Endothelial cell (in vitro differentiated cells): Measurements from ENCODE around the gene RNF123. TPM values are rescaled to one million over a fixed set of nuclear protein-coding genes. Genes with fewer than 3 reads are reported as not detected.

Experiments
- DNase-seq: peaks from one replicate; pipeline ENCODE4 v3.0.0; 2021; ENCODE audit warnings: low spot score
- H3K27ac Mint-ChIP-seq: one replicate; pipeline ENCODE4 v1.8.0; 2021; ENCODE audit warnings: mixed read lengths, inconsistent platforms; ENCODE audit not compliant: unreplicated experiment
- H3K27me3 Mint-ChIP-seq: one replicate; pipeline ENCODE4 v1.8.0; 2021; ENCODE audit warnings: mild to moderate bottlenecking, moderate library complexity, mixed read lengths, inconsistent platforms; ENCODE audit not compliant: unreplicated experiment
- H3K36me3 Mint-ChIP-seq: one replicate; pipeline ENCODE4 v1.8.0; 2021; ENCODE audit warnings: mild to moderate bottlenecking, low read depth, mixed read lengths, inconsistent platforms; ENCODE audit not compliant: unreplicated experiment
- H3K4me1 Mint-ChIP-seq: one replicate; pipeline ENCODE4 v1.8.0; 2021; ENCODE audit warnings: mild to moderate bottlenecking, mixed read lengths, inconsistent platforms; ENCODE audit not compliant: unreplicated experiment
- H3K4me3 Mint-ChIP-seq: one replicate; pipeline ENCODE4 v1.8.0; 2021; ENCODE audit warnings: mild to moderate bottlenecking, mixed read lengths, inconsistent platforms; ENCODE audit not compliant: unreplicated experiment
- H3K9me3 Mint-ChIP-seq: one replicate; pipeline ENCODE4 v1.8.0; 2021; ENCODE audit warnings: mixed read lengths, inconsistent platforms; ENCODE audit not compliant: unreplicated experiment
- total RNA-seq: library from RNA; stranded (reverse); fragmentation: NEBNext Ultra II Directional; extraction: Animal tissue kit (Norgen Biotek cat#: 25700); gene quantifications from one replicate; pipeline ENCODE4 v1.2.1, GENCODE V29; 2021; ENCODE audit not compliant: unreplicated experiment
- TF ChIP-seq, protein P1 (sequence below): fragments of 200-600 bp; sonication (generic); IDR thresholded peaks from one replicate; pipeline ENCODE4 v1.5.0; 2021; ENCODE audit warnings: antibody characterized with exemption; ENCODE audit not compliant: unreplicated experiment

Gene RNF123
- total RNA-seq, 1 donor from 2014 or later: 42.3 TPM

DNA sequence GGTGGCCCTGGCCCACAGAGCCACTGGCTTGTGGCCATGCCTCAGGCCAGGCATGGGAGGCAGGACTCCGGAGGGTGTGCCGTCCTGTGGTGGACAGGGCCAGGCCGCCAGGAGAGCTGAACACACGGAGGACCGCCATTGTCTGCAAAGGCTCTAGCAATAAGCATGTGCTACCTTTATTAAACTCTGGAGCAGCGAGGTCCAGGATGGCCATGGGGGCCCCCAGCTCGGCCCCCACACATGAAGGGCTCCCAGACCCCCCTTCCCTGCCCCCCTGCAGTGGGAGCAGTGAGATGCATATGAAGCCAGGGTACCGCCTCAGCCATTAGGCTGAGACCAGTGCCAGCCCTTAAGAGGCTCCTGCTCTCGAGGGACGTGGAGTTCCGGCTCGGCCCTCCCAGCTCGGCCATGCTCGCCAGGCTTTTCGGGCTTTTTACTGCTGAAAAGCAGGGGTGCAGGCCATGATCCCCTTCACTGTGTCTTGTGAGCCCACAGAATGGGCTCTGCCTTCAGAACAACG lies 27.4 kb downstream of the RNF123 start:
- no peaks in the 10 kb centered on the region for H3K9me3 Mint-ChIP-seq
- peaks cover 10% of the 10 kb centered on the region for H3K4me1 Mint-ChIP-seq
- H3K27ac Mint-ChIP-seq: no peak overlapping the region
- DNase-seq: no peak
- peaks cover 14% of the 10 kb centered on the region for H3K27me3 Mint-ChIP-seq
- TF ChIP-seq, protein P1, sequence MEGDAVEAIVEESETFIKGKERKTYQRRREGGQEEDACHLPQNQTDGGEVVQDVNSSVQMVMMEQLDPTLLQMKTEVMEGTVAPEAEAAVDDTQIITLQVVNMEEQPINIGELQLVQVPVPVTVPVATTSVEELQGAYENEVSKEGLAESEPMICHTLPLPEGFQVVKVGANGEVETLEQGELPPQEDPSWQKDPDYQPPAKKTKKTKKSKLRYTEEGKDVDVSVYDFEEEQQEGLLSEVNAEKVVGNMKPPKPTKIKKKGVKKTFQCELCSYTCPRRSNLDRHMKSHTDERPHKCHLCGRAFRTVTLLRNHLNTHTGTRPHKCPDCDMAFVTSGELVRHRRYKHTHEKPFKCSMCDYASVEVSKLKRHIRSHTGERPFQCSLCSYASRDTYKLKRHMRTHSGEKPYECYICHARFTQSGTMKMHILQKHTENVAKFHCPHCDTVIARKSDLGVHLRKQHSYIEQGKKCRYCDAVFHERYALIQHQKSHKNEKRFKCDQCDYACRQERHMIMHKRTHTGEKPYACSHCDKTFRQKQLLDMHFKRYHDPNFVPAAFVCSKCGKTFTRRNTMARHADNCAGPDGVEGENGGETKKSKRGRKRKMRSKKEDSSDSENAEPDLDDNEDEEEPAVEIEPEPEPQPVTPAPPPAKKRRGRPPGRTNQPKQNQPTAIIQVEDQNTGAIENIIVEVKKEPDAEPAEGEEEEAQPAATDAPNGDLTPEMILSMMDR: no peak
- H3K36me3 Mint-ChIP-seq: no peaks in the 10 kb centered on the region
- no peak overlapping the region for H3K4me3 Mint-ChIP-seq

DNA sequence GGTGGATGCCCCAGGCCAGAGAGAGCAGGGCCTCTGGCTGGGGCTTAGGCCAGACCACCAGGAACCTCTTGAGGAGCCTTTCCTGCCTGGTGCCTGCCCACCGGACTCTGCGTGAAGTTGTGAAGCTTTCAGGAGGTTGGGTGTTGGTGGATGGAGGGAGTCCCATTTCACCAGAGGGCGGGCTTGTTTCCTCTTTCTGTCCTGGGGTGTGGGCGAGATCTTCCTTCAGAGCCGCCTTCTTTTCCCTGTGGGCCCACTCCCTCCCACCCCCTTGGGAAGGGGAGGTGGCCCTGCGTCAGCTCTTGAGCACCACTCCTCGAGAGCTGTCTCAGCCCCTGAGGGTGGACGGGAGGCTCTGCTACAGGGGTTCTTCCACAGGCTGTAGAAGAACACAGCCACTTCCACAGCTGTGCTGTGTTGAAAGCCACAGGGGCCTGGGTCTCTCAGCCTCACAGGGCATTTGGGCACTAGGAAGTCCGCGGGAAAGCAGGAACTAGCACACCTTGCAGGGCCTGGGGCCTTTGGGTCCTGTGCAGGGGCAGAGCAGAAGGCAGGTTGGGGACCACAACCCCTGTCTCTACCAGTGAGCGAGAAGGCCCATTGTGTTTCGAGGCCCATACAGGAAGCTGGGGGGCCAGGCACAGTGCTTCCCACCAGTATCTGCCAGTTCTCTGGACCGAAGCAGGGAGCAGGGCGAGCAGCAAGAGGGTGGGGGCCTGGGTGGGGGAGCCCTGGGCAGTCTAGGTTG lies 28.0 kb downstream of the RNF123 start:
- TF ChIP-seq, protein P1: no peak
- H3K4me3 Mint-ChIP-seq: no peak overlapping the region
- H3K27ac Mint-ChIP-seq: no peak overlapping the region
- H3K27me3 Mint-ChIP-seq: peaks cover 14% of the 10 kb centered on the region
- DNase-seq: no peak
- no peaks in the 10 kb centered on the region for H3K9me3 Mint-ChIP-seq
- H3K36me3 Mint-ChIP-seq: peaks cover under 1% of the 10 kb centered on the region
- peaks cover 10% of the 10 kb centered on the region for H3K4me1 Mint-ChIP-seq

DNA sequence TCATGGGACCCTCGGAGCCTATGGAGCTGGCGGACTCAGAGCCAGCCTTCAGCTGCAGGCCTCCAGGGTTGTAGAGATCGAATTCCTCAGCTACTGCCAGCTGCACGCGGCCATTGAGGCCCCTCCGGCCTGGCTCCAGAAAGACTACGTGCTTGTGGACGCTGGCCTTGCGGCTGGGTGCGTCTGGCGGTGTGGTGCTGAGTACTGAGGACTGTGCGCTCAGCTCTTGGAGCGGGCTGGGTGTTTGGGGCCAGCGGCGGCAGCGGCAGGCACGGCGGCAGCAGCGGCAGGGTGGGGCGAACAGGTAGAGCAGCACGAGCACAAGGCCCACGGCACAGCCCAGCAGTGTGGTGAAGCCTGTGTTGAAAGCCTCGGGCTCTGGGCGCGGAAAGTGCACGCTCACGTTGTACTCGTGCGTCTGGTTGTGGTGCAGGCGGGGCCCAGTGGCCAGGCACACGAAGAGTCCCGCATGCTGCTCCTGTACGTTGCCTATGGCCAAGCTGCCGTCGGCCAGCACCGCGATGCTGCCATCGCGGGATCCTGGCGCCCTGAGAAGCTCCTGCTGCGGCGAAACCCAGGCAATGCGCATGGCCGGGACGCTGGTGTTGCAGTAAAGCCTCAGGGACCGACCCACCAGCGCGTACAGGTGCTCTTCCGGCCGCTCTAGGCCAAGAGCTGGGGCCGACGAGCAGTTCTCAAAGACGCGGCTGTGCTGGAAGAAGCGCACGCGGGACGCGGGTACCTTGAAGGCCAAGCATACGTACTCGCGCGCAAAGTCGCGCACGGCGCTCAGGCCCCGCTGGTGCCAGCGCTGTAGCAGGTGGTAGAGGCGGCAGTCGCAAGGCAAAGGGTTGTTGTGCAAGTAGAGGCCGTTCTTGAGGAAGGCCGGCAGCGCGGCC lies 28.9 kb downstream of the RNF123 start:
- peak overlapping the region; percentile 80 for H3K4me3 Mint-ChIP-seq
- H3K27me3 Mint-ChIP-seq: peaks cover 19% of the 10 kb centered on the region
- TF ChIP-seq, protein P1: no peak
- peak overlapping the region; percentile 31 for H3K27ac Mint-ChIP-seq
- H3K9me3 Mint-ChIP-seq: no peaks in the 10 kb centered on the region
- DNase-seq: no peak
- H3K36me3 Mint-ChIP-seq: peaks cover 4% of the 10 kb centered on the region
- peaks cover 14% of the 10 kb centered on the region for H3K4me1 Mint-ChIP-seq

DNA sequence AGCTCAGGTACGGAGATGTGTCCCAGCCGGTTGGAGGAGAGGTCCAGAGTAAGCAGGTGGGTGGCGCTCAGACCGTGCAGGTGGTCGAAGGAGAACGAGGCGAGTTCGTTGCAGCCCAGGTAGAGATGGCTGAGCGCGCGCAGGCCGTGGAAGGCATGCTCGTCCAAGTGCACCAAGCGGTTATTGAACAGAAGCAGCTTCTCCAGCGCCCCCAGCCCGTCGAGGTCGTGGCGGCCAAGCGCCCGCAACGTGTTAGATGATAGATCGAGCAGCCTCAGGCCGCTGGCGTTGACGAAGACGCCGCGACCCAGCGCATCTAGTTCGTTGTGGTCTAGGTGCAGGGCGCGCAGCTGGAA lies 29.5 kb downstream of the RNF123 start:
- peaks cover 4% of the 10 kb centered on the region for H3K36me3 Mint-ChIP-seq
- TF ChIP-seq, protein P1: no peak
- peak overlapping the region; percentile 31 for H3K27ac Mint-ChIP-seq
- DNase-seq: peak; percentile 35
- H3K4me3 Mint-ChIP-seq: peak overlapping the region; percentile 80
- no peaks in the 10 kb centered on the region for H3K9me3 Mint-ChIP-seq
- H3K27me3 Mint-ChIP-seq: peaks cover 21% of the 10 kb centered on the region
- peaks cover 14% of the 10 kb centered on the region for H3K4me1 Mint-ChIP-seq
